ENCODE measurements around the gene SNAP23. TPM values are rescaled to one million over a fixed set of nuclear protein-coding genes. Genes with fewer than 3 reads are reported as not detected.

The SNAP23 gene
- total and polyA plus RNA-seq, 2 experiments from 2014 or later = 58.8 to 88.1 TPM

DNA sequence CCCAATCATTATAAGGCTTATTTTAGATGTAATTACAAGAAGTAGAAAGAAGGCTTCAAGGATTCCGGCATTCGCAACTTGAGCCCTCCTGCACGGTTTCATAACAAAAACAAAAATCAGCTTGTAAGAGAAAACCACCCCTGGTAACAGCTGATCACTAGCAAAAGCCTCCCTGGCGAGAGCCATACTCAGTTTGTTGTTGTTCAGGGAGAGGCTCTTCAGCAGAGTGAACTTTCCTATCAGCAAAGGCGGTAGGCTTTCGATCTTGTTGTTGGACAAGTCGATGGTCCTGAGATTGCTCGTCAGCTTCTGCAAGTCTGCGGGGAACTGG is 52.4 kb downstream of the SNAP23 start (continued):
- TF ChIP-seq, protein P1, sequence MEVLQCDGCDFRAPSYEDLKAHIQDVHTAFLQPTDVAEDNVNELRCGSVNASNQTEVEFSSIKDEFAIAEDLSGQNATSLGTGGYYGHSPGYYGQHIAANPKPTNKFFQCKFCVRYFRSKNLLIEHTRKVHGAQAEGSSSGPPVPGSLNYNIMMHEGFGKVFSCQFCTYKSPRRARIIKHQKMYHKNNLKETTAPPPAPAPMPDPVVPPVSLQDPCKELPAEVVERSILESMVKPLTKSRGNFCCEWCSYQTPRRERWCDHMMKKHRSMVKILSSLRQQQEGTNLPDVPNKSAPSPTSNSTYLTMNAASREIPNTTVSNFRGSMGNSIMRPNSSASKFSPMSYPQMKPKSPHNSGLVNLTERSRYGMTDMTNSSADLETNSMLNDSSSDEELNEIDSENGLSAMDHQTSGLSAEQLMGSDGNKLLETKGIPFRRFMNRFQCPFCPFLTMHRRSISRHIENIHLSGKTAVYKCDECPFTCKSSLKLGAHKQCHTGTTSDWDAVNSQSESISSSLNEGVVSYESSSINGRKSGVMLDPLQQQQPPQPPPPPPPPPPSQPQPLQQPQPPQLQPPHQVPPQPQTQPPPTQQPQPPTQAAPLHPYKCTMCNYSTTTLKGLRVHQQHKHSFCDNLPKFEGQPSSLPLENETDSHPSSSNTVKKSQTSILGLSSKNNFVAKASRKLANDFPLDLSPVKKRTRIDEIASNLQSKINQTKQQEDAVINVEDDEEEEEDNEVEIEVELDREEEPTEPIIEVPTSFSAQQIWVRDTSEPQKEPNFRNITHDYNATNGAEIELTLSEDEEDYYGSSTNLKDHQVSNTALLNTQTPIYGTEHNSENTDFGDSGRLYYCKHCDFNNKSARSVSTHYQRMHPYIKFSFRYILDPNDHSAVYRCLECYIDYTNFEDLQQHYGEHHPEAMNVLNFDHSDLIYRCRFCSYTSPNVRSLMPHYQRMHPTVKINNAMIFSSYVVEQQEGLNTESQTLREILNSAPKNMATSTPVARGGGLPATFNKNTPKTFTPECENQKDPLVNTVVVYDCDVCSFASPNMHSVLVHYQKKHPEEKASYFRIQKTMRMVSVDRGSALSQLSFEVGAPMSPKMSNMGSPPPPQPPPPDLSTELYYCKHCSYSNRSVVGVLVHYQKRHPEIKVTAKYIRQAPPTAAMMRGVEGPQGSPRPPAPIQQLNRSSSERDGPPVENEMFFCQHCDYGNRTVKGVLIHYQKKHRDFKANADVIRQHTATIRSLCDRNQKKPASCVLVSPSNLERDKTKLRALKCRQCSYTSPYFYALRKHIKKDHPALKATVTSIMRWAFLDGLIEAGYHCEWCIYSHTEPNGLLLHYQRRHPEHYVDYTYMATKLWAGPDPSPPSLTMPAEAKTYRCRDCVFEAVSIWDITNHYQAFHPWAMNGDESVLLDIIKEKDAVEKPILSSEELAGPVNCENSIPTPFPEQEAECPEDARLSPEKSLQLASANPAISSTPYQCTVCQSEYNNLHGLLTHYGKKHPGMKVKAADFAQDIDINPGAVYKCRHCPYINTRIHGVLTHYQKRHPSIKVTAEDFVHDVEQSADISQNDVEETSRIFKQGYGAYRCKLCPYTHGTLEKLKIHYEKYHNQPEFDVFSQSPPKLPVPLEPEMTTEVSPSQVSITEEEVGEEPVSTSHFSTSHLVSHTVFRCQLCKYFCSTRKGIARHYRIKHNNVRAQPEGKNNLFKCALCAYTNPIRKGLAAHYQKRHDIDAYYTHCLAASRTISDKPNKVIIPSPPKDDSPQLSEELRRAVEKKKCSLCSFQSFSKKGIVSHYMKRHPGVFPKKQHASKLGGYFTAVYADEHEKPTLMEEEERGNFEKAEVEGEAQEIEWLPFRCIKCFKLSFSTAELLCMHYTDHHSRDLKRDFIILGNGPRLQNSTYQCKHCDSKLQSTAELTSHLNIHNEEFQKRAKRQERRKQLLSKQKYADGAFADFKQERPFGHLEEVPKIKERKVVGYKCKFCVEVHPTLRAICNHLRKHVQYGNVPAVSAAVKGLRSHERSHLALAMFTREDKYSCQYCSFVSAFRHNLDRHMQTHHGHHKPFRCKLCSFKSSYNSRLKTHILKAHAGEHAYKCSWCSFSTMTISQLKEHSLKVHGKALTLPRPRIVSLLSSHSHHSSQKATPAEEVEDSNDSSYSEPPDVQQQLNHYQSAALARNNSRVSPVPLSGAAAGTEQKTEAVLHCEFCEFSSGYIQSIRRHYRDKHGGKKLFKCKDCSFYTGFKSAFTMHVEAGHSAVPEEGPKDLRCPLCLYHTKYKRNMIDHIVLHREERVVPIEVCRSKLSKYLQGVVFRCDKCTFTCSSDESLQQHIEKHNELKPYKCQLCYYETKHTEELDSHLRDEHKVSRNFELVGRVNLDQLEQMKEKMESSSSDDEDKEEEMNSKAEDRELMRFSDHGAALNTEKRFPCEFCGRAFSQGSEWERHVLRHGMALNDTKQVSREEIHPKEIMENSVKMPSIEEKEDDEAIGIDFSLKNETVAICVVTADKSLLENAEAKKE (CRISPR knock-in tag; IDR thresholded peaks at IDR 0.05) = no peak
- TF ChIP-seq EZH2phosphoT487 (IDR thresholded peaks at IDR 0.05; ENCODE audit: unreplicated experiment) = no peak
- TF ChIP-seq, protein P2, sequence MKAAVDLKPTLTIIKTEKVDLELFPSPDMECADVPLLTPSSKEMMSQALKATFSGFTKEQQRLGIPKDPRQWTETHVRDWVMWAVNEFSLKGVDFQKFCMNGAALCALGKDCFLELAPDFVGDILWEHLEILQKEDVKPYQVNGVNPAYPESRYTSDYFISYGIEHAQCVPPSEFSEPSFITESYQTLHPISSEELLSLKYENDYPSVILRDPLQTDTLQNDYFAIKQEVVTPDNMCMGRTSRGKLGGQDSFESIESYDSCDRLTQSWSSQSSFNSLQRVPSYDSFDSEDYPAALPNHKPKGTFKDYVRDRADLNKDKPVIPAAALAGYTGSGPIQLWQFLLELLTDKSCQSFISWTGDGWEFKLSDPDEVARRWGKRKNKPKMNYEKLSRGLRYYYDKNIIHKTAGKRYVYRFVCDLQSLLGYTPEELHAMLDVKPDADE (IDR thresholded peaks at IDR 0.05) = no peak

DNA sequence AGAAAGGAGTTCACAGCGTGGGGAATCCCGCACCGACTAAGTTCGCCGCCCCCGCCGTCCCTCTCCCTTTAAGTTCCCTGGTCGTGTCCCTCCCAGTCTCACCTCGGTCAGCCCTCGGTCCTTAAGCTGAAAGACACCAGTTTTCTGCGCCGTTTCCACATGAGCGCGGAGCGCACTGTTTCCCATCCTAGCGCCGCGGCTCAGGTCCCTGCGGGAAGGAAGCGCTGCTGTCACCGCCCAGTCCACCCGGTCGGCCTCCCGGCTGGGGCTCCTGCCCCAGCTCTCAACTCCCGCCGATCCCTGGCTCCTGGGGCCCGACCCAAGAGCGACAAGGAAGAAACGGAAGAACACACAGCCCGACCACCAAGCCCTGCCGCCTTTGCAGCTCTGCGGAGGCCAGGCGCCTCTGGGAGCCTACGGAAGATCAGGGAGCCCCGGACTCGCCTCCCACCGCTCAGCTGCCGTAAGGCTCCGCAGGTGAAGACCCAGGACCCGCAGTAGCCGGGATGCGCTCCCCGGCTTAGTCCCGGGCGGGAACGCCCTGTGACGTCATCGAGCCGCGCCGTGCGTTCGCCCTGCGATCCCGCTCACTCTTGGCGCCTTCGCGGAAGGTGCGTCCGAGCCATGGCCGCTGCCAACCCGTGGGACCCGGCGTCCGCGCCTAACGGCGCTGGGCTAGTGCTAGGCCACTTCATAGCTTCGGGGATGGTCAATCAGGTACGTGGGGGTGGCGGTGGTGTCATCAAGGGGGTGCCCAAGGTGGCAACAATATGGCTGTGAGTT is 53.0 kb downstream of the SNAP23 start, which contains the start of the genes HAUS2 and LRRC57:
HAUS2 (plus strand) TSS at position 590 of the 783 bp plus-strand sequence; CDS start at position 625, 35 bp downstream.
LRRC57 (minus strand) TSS at position 545 of the 783 bp plus-strand sequence; CDS start at position 186, 359 bp downstream.
- peak within 1 kb of the TSS; percentile 96 for H3K4me3 ChIP-seq
- H3F3A ChIP-seq (replicated peaks; ENCODE audit: low read depth) = no peaks in the 10 kb centered on the region; the same call in 1 of the 2 replicates
- H3K27me3 ChIP-seq (ENCODE audit: insufficient read depth) = no peaks in the 10 kb centered on the region
- peak within 1 kb of the TSS; percentile 100 for H2AFZ ChIP-seq
- H3K4me2 ChIP-seq = peak within 1 kb of the TSS; percentile 98
- Mint-ChIP-seq H3K36me3 (ENCODE audit: low read depth) (peaks cover 6% of the 10 kb centered on the region; the same call in 2 of the 3 replicates), H3K4me3 (peak within 1 kb of the TSS; percentile 93), H3K27me3 (ENCODE audit: insufficient read depth, low read depth, poor library complexity) (peaks cover 3% of the 10 kb centered on the region), H3K27ac (peak within 1 kb of the TSS; percentile 97), H3K9me3 (no peaks in the 10 kb centered on the region), H3K4me1 (peaks cover 13% of the 10 kb centered on the region)
- H4K20me1 ChIP-seq (replicated peaks; ENCODE audit: insufficient read depth) = peaks cover 20% of the 10 kb centered on the region
- H3K36me3 ChIP-seq (ENCODE audit: insufficient read depth) = no peaks in the 10 kb centered on the region
- DNase-seq (ENCODE audit: low spot score) (peak; percentile 95), ATAC-seq (peak; percentile 92)
- peaks cover 9% of the 10 kb centered on the region for H3K4me1 ChIP-seq (ENCODE audit: insufficient read depth)
- H3K79me2 ChIP-seq (replicated peaks; ENCODE audit: insufficient read depth) = peaks cover 51% of the 10 kb centered on the region
- peak within 1 kb of the TSS; percentile 93 for H3K27ac ChIP-seq (ENCODE audit: low read depth)
- no peaks in the 10 kb centered on the region for H3K9me2 ChIP-seq (ENCODE audit: insufficient read depth)
- TF ChIP-seq POLR2AphosphoS5 (IDR thresholded peaks at IDR 0.05; ENCODE audit: low read depth) (peak; percentile 97), CTCF (conservative IDR thresholded peaks at IDR 0.05; ENCODE audit: low read depth in 2 of 2) (no peak), ZNF114 (CRISPR knock-in tag; IDR thresholded peaks at IDR 0.05) (no peak), ZNF331 (CRISPR knock-in tag; IDR thresholded peaks at IDR 0.05; ENCODE audit: low read depth) (no peak), JUNB (IDR thresholded peaks at IDR 0.05; ENCODE audit: unreplicated experiment) (no peak)

Measured in GM23338 (cell line).